Measurements from ENCODE around the gene RPS27A.
"Not testable (repeated sequence)": the region's sequence is repeated elsewhere in the genome, so short reads cannot be mapped to it uniquely, and the experiment has no call there.

The RPS27A gene

GRCh38 chr2:55232084-55232862 lies at the start of gene RPS27A, which contains the start of gene CLHC1:
Gene RPS27A (plus strand): TSS chr2:55232688. CDS start chr2:55232825, 137 bp downstream.
Gene CLHC1 (minus strand): TSS chr2:55232293. CDS start chr2:55222411, 9,882 bp downstream.
- peak; percentile 91 to 95 for DNase-seq

DNA sequence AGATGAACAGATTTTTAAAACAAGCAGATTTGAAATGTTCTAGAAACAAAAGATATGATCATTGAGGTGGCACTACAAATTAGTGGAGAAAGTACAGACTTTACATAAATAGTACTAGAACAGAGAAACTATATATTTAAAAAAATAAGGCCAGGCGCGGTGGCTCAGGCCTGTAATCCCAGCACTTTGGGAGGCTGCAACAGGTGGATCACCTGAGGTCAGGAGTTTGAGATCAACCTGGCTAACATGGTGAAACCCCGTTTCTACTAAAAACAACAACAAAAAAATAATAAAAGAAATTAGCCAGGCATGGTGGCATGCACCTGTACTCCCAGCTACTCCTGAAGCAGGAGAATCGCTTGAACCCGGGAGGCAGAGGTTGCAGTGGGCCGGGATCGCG lies 45.7 kb upstream of the RPS27A start:
- DNase-seq: not testable (repeated sequence)

GRCh38 chr2:55191888-55192287 lies 40.6 kb upstream of the RPS27A start:
- not testable (repeated sequence) for DNase-seq

- DNase-seq: no peak
These were observed 36.0 kb upstream of the RPS27A start for GRCh38 chr2:55196526-55196925.

DNA sequence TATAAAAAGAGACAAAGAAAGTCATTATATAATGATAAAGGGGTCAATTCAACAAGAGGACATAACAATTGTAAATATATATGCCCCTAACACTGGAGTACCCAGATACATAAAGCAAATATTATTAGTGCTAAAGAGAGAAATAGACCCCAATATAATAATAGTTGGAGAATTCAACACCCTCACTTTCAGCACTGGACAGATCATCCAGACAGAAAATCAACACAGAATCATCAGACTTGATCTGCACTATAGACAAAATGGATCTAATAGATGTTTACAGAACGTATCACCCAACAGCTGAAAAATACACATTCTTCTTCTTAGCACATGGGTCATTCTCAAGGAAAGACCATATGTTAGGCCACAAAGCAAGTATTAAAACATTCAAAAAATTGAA lies 32.1 kb upstream of the RPS27A start:
- DNase-seq: no peak

GRCh38 chr2:55204536-55204935 lies 28.0 kb upstream of the RPS27A start:
- DNase-seq: no peak

GRCh38 chr2:55204950-55205349 lies 27.5 kb upstream of the RPS27A start:
- DNase-seq: no peak

- DNase-seq: no peak
These were observed 18.7 kb upstream of the RPS27A start for GRCh38 chr2:55213822-55214221.

DNA sequence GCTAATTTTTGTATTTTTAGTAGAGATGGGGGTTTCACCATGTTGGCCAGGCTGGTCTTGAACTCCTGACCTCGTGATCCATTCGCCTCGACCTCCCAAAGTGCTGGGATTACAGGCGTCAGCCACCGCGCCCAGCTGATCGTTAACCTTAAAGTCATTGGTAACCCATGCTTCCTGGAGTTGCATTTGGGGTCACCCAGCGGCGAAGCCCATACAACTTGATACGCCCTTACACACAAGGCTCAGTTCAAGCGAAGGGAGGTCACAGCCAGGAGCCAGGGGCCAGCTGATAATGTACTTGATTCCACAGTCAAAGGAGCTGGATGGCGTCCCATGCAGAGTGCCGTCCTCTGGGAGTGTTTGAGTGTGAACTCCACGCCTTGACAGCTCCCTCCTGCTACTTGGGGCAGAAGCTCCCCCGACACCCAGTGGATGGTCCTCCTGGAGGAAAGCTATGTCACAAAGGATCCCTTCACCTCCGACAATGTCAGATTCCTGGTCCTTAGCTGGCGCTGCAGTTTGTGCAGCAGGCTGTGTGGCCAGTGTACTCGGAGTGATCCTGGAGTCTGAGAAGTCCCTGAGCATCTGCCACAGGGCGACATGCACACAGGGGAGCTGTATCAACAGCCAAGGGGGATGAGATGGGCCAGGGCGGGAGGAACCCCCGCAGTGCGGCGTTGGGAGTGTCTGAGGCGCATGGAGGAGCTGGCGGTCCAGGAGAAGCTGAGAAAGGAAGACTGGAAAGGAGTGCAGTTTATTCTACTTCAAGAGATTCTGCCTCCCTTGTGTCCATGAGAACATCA lies 8.3 kb upstream of the RPS27A start:
- no peak for DNase-seq

GRCh38 chr2:55224761-55225261 lies 7.7 kb upstream of the RPS27A start:
- no peak for DNase-seq

GRCh38 chr2:55225481-55226020 lies 6.9 kb upstream of the RPS27A start:
- no peak for DNase-seq

GRCh38 chr2:55227437-55228225 lies 4.9 kb upstream of the RPS27A start:
- not testable (repeated sequence) for DNase-seq

DNA sequence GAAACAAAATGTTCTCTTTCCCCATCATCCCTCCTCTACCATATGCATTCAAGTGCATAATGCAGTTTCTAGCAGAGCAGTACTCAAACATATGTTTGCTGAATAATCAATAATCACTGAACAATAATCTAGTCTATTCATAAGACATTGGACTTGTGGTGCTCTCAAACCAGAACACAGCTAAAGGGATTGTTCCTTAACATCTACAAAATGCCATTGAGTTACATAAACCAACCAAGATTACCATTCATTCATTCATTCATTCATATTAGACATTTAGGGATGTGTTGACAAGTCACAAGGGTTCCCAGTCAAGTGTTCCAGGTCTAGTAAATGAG lies 4.3 kb upstream of the RPS27A start:
- no peak for DNase-seq

- no peak for DNase-seq
These were observed 3.3 kb upstream of the RPS27A start for GRCh38 chr2:55229221-55229620.

- no peak for DNase-seq
These were observed 1.9 kb upstream of the RPS27A start for GRCh38 chr2:55230551-55230950.

- no peak for DNase-seq
These were observed 873 bp upstream of the RPS27A start for GRCh38 chr2:55231546-55232083.

DNA sequence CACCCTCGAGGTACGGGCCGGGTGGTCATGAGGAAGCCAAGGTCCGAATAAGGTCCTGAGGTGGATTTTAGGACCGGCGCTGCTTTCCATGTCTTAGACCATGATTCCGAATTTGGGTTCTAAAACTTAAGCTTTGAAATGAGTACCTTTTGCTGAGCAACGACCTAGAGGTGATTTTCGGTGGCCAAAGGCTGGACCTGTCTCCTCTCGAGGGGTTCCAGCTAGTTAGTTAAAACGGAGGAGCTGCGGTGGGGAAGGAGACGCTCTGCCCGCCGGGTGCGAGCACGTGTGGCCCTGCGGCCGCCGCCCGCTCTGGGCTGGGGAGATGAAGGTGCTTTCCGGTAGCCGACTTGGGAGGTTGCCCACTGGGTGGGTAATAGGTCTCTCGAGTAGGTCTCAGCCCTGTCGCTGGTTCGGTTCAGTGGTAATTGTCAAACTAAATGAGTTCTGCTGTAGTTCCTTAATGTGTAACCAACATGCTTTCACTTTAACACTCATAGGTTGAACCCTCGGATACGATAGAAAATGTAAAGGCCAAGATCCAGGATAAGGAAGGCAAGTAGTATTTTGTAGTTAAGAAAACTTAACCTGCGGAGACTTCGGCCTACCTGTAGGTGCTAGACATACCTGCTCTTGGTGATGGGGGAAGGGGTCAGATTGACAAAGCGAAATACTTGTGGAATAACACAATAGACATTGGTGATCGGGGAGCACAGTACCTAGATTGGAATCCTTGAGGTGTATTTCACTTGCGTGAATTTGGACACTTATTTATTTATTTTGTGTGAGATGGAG lies 572 bp downstream of the RPS27A start:
- peak; percentile 47 to 76 for DNase-seq

- no peak for DNase-seq
These were observed 1.1 kb downstream of the RPS27A start for GRCh38 chr2:55233658-55233940.

GRCh38 chr2:55235724-55236538 lies 3.4 kb downstream of the RPS27A start:
- DNase-seq: no peak

GRCh38 chr2:55236992-55237543 lies 4.6 kb downstream of the RPS27A start:
- DNase-seq: no peak

Measured in CD4-positive, alpha-beta T cell treated with Interferon alpha-2 for 1 hour (primary cell).